ENCODE results near the gene SRPK2. TPM values are rescaled to one million over a fixed set of nuclear protein-coding genes. Genes with fewer than 3 reads are reported as not detected.
"Not testable (repeated sequence)": the region's sequence is repeated elsewhere in the genome, so short reads cannot be mapped to it uniquely, and the experiment has no call there.

SRPK2 gene
- polyA plus RNA-seq, 1 of the 3 experiments (the other 2 are of a cell fraction) = 15.4 TPM

DNA sequence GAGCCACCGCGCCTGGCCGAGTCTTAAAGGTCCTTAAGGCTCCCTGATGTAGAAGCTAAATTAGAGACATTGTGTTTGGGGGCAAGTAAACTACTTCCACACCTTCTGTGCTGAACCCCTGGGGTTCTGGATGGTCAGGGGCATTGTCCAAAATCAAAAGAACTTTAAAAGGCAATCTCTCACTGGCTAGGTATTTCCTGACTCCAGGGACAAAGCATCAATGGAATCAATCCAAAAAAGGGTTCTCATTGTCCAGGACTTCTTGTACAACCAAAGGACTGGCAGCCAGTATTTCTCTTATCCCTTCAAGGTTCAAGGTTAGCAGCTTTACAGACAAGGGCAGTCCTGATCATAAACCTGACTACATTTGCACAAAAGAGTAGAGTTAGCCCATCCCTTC lies 24.0 kb downstream of the SRPK2 start:
- H3K9me3 ChIP-seq = no peaks in the 10 kb centered on the region
- H3K9ac ChIP-seq = no peak overlapping the region
- no peak for DNase-seq
- H3F3A ChIP-seq (replicated peaks; ENCODE audit: insufficient read depth) = peaks cover 10% of the 10 kb centered on the region
- no peak overlapping the region for H3K27ac ChIP-seq (ENCODE audit: low read depth in 2 of 2, low read length in 1 of 2)
- TF ChIP-seq, protein P1, sequence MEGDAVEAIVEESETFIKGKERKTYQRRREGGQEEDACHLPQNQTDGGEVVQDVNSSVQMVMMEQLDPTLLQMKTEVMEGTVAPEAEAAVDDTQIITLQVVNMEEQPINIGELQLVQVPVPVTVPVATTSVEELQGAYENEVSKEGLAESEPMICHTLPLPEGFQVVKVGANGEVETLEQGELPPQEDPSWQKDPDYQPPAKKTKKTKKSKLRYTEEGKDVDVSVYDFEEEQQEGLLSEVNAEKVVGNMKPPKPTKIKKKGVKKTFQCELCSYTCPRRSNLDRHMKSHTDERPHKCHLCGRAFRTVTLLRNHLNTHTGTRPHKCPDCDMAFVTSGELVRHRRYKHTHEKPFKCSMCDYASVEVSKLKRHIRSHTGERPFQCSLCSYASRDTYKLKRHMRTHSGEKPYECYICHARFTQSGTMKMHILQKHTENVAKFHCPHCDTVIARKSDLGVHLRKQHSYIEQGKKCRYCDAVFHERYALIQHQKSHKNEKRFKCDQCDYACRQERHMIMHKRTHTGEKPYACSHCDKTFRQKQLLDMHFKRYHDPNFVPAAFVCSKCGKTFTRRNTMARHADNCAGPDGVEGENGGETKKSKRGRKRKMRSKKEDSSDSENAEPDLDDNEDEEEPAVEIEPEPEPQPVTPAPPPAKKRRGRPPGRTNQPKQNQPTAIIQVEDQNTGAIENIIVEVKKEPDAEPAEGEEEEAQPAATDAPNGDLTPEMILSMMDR (IDR thresholded peaks at IDR 0.05) = no peak
- TF ChIP-seq RXRA (IDR thresholded peaks at IDR 0.05; ENCODE audit: borderline replicate concordance, low read depth) (no peak), MEF2A (IDR thresholded peaks at IDR 0.05; ENCODE audit: borderline replicate concordance, low read depth) (no peak), NRF1 (IDR thresholded peaks at IDR 0.05; ENCODE audit: low read depth, low read length) (no peak), MXI1 (IDR thresholded peaks at IDR 0.05; ENCODE audit: low read depth, low read length) (no peak), FOXM1 (IDR thresholded peaks at IDR 0.05; ENCODE audit: low read depth) (no peak), POLR2AphosphoS5 (IDR thresholded peaks at IDR 0.05; ENCODE audit: low read depth, low read length) (no peak), TEAD4 (IDR thresholded peaks at IDR 0.05; ENCODE audit: borderline replicate concordance, insufficient read depth) (no peak), TCF12 (IDR thresholded peaks at IDR 0.05) (no peak), NFIC (IDR thresholded peaks at IDR 0.05; ENCODE audit: borderline replicate concordance) (no peak), SIN3A (IDR thresholded peaks at IDR 0.05; ENCODE audit: borderline replicate concordance, low read depth, low read length) (no peak), RAD21 (IDR thresholded peaks at IDR 0.05; ENCODE audit: low read length) (no peak), SMC3 (IDR thresholded peaks at IDR 0.05; ENCODE audit: low read depth, low read length) (no peak), FOSL2 (IDR thresholded peaks at IDR 0.05; ENCODE audit: borderline replicate concordance, low read depth) (no peak), FOXJ3 (CRISPR knock-in tag; IDR thresholded peaks at IDR 0.05) (no peak), RFX5 (IDR thresholded peaks at IDR 0.05; ENCODE audit: low read length) (no peak)
- TF ChIP-seq, protein P2, sequence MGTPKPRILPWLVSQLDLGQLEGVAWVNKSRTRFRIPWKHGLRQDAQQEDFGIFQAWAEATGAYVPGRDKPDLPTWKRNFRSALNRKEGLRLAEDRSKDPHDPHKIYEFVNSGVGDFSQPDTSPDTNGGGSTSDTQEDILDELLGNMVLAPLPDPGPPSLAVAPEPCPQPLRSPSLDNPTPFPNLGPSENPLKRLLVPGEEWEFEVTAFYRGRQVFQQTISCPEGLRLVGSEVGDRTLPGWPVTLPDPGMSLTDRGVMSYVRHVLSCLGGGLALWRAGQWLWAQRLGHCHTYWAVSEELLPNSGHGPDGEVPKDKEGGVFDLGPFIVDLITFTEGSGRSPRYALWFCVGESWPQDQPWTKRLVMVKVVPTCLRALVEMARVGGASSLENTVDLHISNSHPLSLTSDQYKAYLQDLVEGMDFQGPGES (IDR thresholded peaks at IDR 0.05; ENCODE audit: low read depth, low read length) = no peak
- TF ChIP-seq, protein P3, sequence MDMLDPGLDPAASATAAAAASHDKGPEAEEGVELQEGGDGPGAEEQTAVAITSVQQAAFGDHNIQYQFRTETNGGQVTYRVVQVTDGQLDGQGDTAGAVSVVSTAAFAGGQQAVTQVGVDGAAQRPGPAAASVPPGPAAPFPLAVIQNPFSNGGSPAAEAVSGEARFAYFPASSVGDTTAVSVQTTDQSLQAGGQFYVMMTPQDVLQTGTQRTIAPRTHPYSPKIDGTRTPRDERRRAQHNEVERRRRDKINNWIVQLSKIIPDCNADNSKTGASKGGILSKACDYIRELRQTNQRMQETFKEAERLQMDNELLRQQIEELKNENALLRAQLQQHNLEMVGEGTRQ (IDR thresholded peaks at IDR 0.05; ENCODE audit: borderline replicate concordance, low read depth, low read length) = no peak
- TF ChIP-seq, protein P4, sequence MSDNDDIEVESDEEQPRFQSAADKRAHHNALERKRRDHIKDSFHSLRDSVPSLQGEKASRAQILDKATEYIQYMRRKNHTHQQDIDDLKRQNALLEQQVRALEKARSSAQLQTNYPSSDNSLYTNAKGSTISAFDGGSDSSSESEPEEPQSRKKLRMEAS (IDR thresholded peaks at IDR 0.05; ENCODE audit: low read depth) = no peak
- no peak overlapping the region for H3K4me3 ChIP-seq (ENCODE audit: low read depth in 2 of 2, low read length in 1 of 2)
- no peaks in the 10 kb centered on the region for H3K27me3 ChIP-seq (ENCODE audit: insufficient read depth)
- ChIA-PET CTCF (interaction anchor here (0.9 kb wide), 1 partner anchor 12 kb away, joined by 3 read pairs; no protein-coding TSS in a partner anchor), POLR2A (no interaction called here)
- H2AFZ ChIP-seq (ENCODE audit: low read depth) = no peak overlapping the region
- H3K4me2 ChIP-seq = no peak overlapping the region
- peaks cover 59% of the 10 kb centered on the region for H4K20me1 ChIP-seq (ENCODE audit: insufficient read depth)
- H3K9me2 ChIP-seq = no peaks in the 10 kb centered on the region
- 0 out of 4 replicates have a peak, but pooled peaks cover 0 to 5% of the 10 kb centered on the region in 2 experiments for H3K4me1 ChIP-seq (ENCODE audit: control insufficient read depth in 1 of 2, insufficient read depth in 2 of 2, low read depth in 1 of 2, low read length in 1 of 2)
- peaks cover 0 to 5% of the 10 kb centered on the region in 2 experiments for H3K36me3 ChIP-seq (replicated peaks in 1 of 2; ENCODE audit: control insufficient read depth in 1 of 2, insufficient read depth in 2 of 2, low read length in 1 of 2)
- peaks cover 98% of the 10 kb centered on the region for H3K79me2 ChIP-seq (ENCODE audit: insufficient read depth)
- WGBS (ENCODE audit: low lambda C conversion rate) = 100% methylated on average over 3 of the region's 3 CpGs

DNA sequence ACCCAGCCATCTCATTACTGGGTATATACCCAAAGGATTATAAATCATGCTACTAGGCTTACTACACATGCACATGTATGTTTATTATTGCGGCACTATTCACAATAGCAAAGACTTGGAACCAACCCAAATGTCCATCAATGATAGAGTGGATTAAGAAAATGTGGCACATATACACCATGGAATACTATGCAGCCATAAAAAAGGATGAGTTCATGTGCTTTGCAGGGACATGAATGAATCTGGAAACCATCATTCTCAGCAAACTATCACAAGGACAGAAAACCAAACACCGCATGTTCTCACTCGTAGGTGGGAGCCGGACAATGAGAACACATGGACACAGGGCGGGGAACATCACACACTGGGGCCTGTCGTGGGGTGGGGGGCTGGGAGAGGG lies 25.1 kb downstream of the SRPK2 start:
- CTCF ChIA-PET; H3K36me3 ChIP-seq (replicated peaks in 1 of 2; ENCODE audit: control insufficient read depth in 1 of 2, insufficient read depth in 2 of 2, low read length in 1 of 2); H3K9me3 ChIP-seq; H3K4me2 ChIP-seq; H3K9me2 ChIP-seq; H2AFZ ChIP-seq (ENCODE audit: low read depth); H3K27ac ChIP-seq (ENCODE audit: low read depth in 2 of 2, low read length in 1 of 2); H3K27me3 ChIP-seq (ENCODE audit: insufficient read depth); H3K4me1 ChIP-seq (ENCODE audit: control insufficient read depth in 1 of 2, insufficient read depth in 2 of 2, low read depth in 1 of 2, low read length in 1 of 2); H3K9ac ChIP-seq; DNase-seq; POLR2A ChIA-PET; H3K4me3 ChIP-seq (ENCODE audit: low read depth in 2 of 2, low read length in 1 of 2); H3F3A ChIP-seq (replicated peaks; ENCODE audit: insufficient read depth): not testable (repeated sequence)
- H4K20me1 ChIP-seq (ENCODE audit: insufficient read depth) = peaks cover 58% of the 10 kb centered on the region
- WGBS (ENCODE audit: low lambda C conversion rate) = 94% methylated on average over 6 of the region's 6 CpGs
- H3K79me2 ChIP-seq (ENCODE audit: insufficient read depth) = peaks cover 98% of the 10 kb centered on the region

DNA sequence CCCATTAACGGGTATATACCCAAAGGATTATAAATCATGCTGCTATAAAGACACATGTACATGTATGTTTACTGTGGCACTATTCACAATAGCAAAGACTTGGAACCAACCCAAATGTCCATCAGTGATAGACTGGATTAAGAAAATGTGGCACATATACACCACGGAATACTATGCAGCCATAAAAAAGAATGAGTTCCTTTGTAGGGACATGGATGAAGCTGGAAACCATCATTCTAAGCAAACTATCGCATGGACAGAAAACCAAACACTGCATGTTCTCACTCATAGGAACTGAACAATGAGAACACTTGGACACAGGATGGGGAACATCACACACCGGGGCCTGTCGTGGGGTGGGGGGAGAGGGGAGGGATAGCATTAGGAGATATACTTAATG lies 26.0 kb downstream of the SRPK2 start:
- Histone ChIP-seq H4K20me1 (ENCODE audit: insufficient read depth) (peaks cover 58% of the 10 kb centered on the region), H3K79me2 (ENCODE audit: insufficient read depth) (peaks cover 98% of the 10 kb centered on the region)
- H2AFZ ChIP-seq (ENCODE audit: low read depth); H3K27ac ChIP-seq (ENCODE audit: low read depth in 2 of 2, low read length in 1 of 2); CTCF ChIA-PET; H3K4me1 ChIP-seq (ENCODE audit: control insufficient read depth in 1 of 2, insufficient read depth in 2 of 2, low read depth in 1 of 2, low read length in 1 of 2); H3K27me3 ChIP-seq (ENCODE audit: insufficient read depth); DNase-seq; H3K4me2 ChIP-seq; POLR2A ChIA-PET; H3K36me3 ChIP-seq (replicated peaks in 1 of 2; ENCODE audit: control insufficient read depth in 1 of 2, insufficient read depth in 2 of 2, low read length in 1 of 2); H3K4me3 ChIP-seq (ENCODE audit: low read depth in 2 of 2, low read length in 1 of 2); H3K9me2 ChIP-seq; H3K9me3 ChIP-seq; H3K9ac ChIP-seq; H3F3A ChIP-seq (replicated peaks; ENCODE audit: insufficient read depth): not testable (repeated sequence)
- WGBS (ENCODE audit: low lambda C conversion rate) = 98% methylated on average over 5 of the region's 5 CpGs

Measured in SK-N-SH (cell line).